Upper lobe of left lung (tissue), 6 donors: ENCODE results near the gene UBE2D4. TPM values are rescaled to one million over a fixed set of nuclear protein-coding genes. Genes with fewer than 3 reads are reported as not detected.

Experiments used
- ATAC-seq, 2 donors: fragments of 200-7000 bp; cut with Tn5 transposase; one replicate each; pipeline ENCODE4 v1.9.1; 2022; ENCODE audit warnings: mild to moderate bottlenecking in 2 of 2, moderate library complexity in 2 of 2; ENCODE audit not compliant: low FRiP score in 2 of 2
- DNase-seq, 2 donors: peaks; one replicate each; pipeline ENCODE4 v3.0.0-alpha.2; 2019 to 2020
- H3K27ac ChIP-seq, 4 donors: fragments of 200-600 bp; sonication (generic); one replicate each; pipeline ENCODE4 v1.5.1; 2016 to 2019
- H3K27me3 ChIP-seq, 4 donors: fragments of 200-600 bp; sonication (generic); one replicate each; pipeline ENCODE4 v1.5.1; 2017 to 2019
- H3K36me3 ChIP-seq, 4 donors: fragments of 200-600 bp; sonication (generic); one replicate each; pipeline ENCODE4 v1.5.1; 2016 to 2019
- H3K4me1 ChIP-seq, 4 donors: fragments of 200-600 bp; sonication (generic); one replicate each; pipeline ENCODE4 v1.5.1; 2018 to 2019
- H3K4me3 ChIP-seq, 4 donors: fragments of 200-600 bp; sonication (generic); one replicate each; pipeline ENCODE4 v1.5.1; 2017 to 2019; ENCODE audit warnings: mild to moderate bottlenecking in 2 of 4, moderate library complexity in 1 of 4
- H3K9me3 ChIP-seq, 4 donors: fragments of 200-600 bp; sonication (generic); one replicate each; pipeline ENCODE4 v1.5.1; 2018 to 2019
- EP300 ChIP-seq, 4 donors: sonication (generic); formaldehyde crosslinking; IDR thresholded peaks; one replicate each; pipeline ENCODE4 v1.5.1; 2017; ENCODE audit warnings: antibody characterized with exemption in 4 of 4, control low read depth in 2 of 4
- POLR2A ChIP-seq, 4 donors: fragments of 450-650 bp; IDR thresholded peaks; one replicate each; pipeline ENCODE4 v1.5.1; 2016 to 2017; ENCODE audit warnings: antibody characterized with exemption in 4 of 4, mild to moderate bottlenecking in 2 of 4
- POLR2AphosphoS5 ChIP-seq, 2 donors: sonication (generic); formaldehyde crosslinking; IDR thresholded peaks; one replicate each; pipeline ENCODE4 v1.5.1; 2017; ENCODE audit warnings: antibody characterized with exemption in 2 of 2
- WGBS, 2 donors: methylation state at CpG; one replicate each; pipeline ENCODE4 v1.1.5; 2017 to 2018; 5-methylcytosine and 5-hydroxymethylcytosine counted together
- total RNA-seq, 6 donors: library from RNA; depleted of rRNA in 4 of 6; stranded (reverse); fragments of >200 nt in 4 of 6; gene quantifications; one replicate each; pipeline versions ENCODE4 v1.1.0 to v1.2.1, GENCODE V29; 2016 to 2021
- TF ChIP-seq, protein P1 (sequence below), 6 experiments: fragments of 450-650 bp in 4 of 6; fragments of 200-600 bp in 2 of 6; sonication (generic) in 2 of 6; IDR thresholded peaks; one replicate each; pipeline ENCODE4 v1.5.1; 2016 to 2019; ENCODE audit warnings: antibody characterized with exemption in 6 of 6
- donor health status: DM: no; HTN: no; CAD: no; lungs with moderate emphysema.
- donor health status: DM: no; HTN: yes; CAD: no; lungs with severe emphysema.

The UBE2D4 gene
- 10 to 100 TPM in 5 of 6 donors, 1 to 10 TPM in 1; 4.9 to 24.9 (median 17.4) TPM for total RNA-seq

DNA sequence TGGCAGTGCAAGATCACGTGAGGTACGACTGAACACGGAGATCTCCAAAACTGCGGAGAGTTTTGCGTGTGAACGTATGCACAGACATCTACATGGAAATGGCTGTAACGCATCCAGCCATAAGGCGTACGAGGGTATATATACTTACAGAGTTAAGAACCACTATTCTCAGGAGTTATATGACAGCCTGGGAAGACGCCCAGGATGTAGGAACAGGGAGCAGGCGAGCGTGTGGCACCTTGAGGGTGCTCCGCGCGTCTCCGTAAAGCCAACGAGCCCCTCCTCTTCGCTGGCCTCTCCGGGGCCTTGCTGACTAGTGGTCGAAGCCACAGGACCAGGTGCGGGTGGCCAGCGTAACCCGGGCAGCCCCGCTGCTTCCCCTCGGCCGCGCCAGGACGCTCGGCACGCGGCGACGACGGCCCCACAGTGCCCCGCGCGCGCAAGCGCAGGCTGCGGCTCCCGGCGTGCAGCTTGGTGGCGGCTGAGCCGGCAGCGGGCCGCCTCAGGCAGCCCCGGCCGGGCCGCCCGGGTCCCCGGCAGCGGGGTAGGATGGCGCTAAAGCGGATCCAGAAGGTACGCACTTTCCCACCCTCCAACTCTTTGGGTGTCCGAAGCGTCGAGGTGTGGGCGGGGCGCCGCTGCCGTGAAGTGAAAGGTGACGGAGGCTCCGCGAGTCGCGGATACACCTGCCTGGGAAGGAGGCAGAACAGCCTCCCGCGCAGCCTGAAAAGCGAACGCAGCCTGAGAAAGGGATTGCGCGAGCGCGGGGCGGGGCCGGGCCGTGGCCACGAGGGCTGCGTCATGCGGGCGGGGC is at the start of gene UBE2D4:
Gene UBE2D4 (plus strand): TSS at position 453 of the 814 bp plus-strand sequence. CDS start 97 bp downstream, at position 550.
- DNase-seq (peak; percentile 94 to 98), ATAC-seq (peak; percentile 94 to 98)
- peaks cover 12 to 22% (median 17%) of the 10 kb centered on the region in 4 donors for H3K4me1 ChIP-seq
- no peaks in the 10 kb centered on the region for H3K36me3 ChIP-seq
- H3K4me3 ChIP-seq, result peak within 1 kb of the TSS; percentile 27 to 79 (median 68)
- peak within 1 kb of the TSS; percentile 84 to 96 (median 95) for H3K27ac ChIP-seq
- H3K9me3 ChIP-seq, result no peaks in the 10 kb centered on the region
- H3K27me3 ChIP-seq, result no peaks in the 10 kb centered on the region
- TF ChIP-seq EP300 (IDR thresholded peaks at IDR 0.05) (peak in 1 of 4 donors; percentile 68), POLR2AphosphoS5 (IDR thresholded peaks at IDR 0.05) (peak; percentile 87 to 99), POLR2A (IDR thresholded peaks at IDR 0.05) (peak; percentile 62 to 98 (median 92))
- TF ChIP-seq, protein P1, sequence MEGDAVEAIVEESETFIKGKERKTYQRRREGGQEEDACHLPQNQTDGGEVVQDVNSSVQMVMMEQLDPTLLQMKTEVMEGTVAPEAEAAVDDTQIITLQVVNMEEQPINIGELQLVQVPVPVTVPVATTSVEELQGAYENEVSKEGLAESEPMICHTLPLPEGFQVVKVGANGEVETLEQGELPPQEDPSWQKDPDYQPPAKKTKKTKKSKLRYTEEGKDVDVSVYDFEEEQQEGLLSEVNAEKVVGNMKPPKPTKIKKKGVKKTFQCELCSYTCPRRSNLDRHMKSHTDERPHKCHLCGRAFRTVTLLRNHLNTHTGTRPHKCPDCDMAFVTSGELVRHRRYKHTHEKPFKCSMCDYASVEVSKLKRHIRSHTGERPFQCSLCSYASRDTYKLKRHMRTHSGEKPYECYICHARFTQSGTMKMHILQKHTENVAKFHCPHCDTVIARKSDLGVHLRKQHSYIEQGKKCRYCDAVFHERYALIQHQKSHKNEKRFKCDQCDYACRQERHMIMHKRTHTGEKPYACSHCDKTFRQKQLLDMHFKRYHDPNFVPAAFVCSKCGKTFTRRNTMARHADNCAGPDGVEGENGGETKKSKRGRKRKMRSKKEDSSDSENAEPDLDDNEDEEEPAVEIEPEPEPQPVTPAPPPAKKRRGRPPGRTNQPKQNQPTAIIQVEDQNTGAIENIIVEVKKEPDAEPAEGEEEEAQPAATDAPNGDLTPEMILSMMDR (IDR thresholded peaks at IDR 0.05), result peak in 4 of 6 experiments; percentile 19 to 37 (median 23)
- WGBS, 2 donors, result 0 to 1% methylated on average over 23 to 41 of the region's 82 CpGs

DNA sequence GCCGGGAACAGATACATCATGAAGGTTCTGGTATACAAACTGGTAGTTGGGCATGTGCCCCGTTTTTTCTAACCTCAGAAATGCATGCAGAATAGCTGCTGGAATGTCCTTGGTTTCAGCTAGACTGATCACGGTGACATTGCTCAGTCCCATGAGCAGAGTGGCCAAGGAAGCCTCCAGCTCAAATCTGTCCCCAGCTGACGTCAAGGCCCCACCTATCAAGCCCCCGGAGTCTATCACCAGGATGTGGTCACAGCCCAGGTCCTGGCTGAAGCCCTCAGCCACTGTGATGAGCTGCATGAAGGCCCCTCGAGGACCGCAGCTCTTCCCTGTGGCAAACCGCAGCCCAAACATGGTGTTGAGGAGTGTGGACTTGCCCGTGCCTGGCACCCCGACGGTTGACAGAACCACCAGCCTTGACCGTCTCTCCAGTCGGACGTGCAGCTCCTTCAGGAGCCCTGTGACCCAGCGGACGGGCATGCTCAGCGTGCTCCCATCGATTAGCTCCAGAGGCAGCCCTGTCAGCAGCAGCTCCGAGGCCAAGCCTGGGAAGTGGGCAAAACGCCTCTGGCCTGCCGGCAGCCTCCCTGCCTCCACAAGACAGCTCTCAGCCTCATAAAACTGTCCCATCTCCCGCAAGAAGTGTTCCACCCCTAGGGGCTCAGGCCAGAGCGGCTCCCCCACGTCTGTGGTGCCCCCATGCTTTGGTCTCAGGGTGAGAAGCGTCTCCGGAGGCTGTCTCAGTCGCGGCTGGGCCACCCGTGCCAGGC is 49.1 kb upstream of the UBE2D4 start:
- ATAC-seq, result no peak
- H3K27ac ChIP-seq, result no peak overlapping the region
- peaks cover 10 to 72% (median 49%) of the 10 kb centered on the region in 4 donors for H3K36me3 ChIP-seq
- no peaks in the 10 kb centered on the region for H3K27me3 ChIP-seq
- TF ChIP-seq EP300 (IDR thresholded peaks at IDR 0.05) (no peak), POLR2A (IDR thresholded peaks at IDR 0.05) (no peak), POLR2AphosphoS5 (IDR thresholded peaks at IDR 0.05) (no peak)
- TF ChIP-seq, protein P1 (IDR thresholded peaks at IDR 0.05), result no peak
- no peak overlapping the region for H3K4me3 ChIP-seq
- no peaks in the 10 kb centered on the region for H3K9me3 ChIP-seq
- peak in 1 of 2 donors; percentile 75 for DNase-seq
- H3K4me1 ChIP-seq, result peaks cover 10 to 20% (median 14%) of the 10 kb centered on the region in 4 donors
- WGBS, 2 donors, result 90 to 97% methylated on average over 13 to 29 of the region's 29 CpGs

DNA sequence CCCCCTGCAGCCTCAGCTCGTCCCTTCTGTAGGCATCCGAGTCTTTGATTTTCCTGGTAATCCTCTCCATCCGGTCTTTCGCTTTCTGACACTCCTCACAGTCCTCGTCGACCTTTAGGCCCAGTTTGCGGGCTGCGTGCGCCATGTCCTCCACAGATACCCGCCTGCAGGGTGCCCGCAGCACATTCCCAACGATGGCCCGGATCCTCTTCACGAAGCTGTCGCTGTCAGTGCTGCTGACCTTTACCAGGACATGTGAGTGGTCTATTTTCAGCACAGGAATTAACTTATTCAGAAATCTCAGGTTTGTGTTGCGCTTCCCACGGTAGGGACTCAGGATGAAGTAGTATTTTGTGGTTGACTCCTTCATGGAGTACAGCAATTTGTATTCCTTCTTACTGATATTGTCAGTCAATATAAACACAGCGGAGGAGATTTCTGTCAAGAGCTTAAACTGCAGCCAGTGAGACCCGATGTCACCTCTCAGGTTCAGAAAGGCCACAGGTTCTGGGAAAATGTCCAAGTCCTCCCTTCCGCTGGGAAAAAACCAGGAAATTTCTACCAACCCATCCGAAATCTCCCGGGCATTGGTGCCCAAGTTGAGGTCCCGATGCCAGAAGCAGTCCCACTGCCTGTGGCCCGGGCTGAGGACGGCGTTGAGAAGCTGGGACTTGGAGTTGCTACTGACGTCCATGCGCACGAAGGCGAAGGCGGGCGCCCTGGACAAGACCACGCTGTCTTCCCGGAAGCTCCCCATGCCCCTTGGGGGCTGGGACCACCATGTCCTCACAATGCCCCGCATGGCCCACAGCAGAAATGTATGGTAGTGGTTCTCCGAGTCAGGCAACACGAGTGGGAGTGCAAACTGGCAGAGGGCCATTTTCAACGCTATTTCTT is 48.0 kb upstream of the UBE2D4 start:
- Histone ChIP-seq H3K9me3 (no peaks in the 10 kb centered on the region), H3K27me3 (no peaks in the 10 kb centered on the region), H3K4me3 (no peak overlapping the region), H3K36me3 (peaks cover 10 to 72% (median 51%) of the 10 kb centered on the region in 4 donors), H3K4me1 (peaks cover 6 to 15% (median 12%) of the 10 kb centered on the region in 4 donors), H3K27ac (peak overlapping the region in 2 of 4 donors; percentile 39 to 51)
- WGBS, 2 donors, result 87 to 91% methylated on average over 25 to 38 of the region's 38 CpGs
- DNase-seq (peak in 1 of 2 donors; percentile 60), ATAC-seq (no peak)
- TF ChIP-seq POLR2A (IDR thresholded peaks at IDR 0.05) (no peak), EP300 (IDR thresholded peaks at IDR 0.05) (no peak), POLR2AphosphoS5 (IDR thresholded peaks at IDR 0.05) (no peak)
- TF ChIP-seq, protein P1 (IDR thresholded peaks at IDR 0.05), result no peak

DNA sequence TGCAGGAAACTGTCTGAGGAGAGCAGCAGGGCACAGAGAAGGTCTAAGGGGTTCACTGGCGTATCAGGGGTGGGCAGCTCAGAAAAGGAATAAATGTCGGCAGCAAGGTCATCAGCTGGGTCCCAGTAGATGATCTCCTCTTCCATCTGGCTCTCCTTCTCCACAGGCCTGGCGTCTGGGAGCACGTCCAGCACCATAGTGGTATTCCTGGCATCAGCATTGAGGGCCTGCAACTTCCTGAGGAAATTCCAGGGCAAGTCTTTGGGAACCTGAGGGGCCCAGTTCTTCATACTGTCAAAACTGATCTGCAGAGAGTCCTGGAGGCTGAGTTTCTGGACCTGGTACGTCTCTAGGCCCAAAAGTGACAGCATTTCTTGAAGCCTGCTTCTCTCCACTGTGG is 47.4 kb upstream of the UBE2D4 start:
- WGBS, 2 donors, result 63 to 75% methylated on average over 2 to 5 of the region's 5 CpGs
- Histone ChIP-seq H3K27me3 (no peaks in the 10 kb centered on the region), H3K27ac (peak overlapping the region in 2 of 4 donors; percentile 39 to 51), H3K36me3 (peaks cover 10 to 75% (median 52%) of the 10 kb centered on the region in 4 donors), H3K4me3 (no peak overlapping the region), H3K4me1 (peaks cover 6 to 15% (median 10%) of the 10 kb centered on the region in 4 donors), H3K9me3 (no peaks in the 10 kb centered on the region)
- no peak for TF ChIP-seq POLR2A (IDR thresholded peaks at IDR 0.05)
- no peak for TF ChIP-seq POLR2AphosphoS5 (IDR thresholded peaks at IDR 0.05)
- TF ChIP-seq, protein P1 (IDR thresholded peaks at IDR 0.05), result no peak
- DNase-seq, result no peak
- no peak for ATAC-seq
